Measurements from ENCODE around the gene MRO. TPM values are rescaled to one million over a fixed set of nuclear protein-coding genes. Genes with fewer than 3 reads are reported as not detected.

The MRO gene
- total RNA-seq, 6 experiments from 2014 or later, result 2.2 to 14.8 (median 2.7) TPM

DNA sequence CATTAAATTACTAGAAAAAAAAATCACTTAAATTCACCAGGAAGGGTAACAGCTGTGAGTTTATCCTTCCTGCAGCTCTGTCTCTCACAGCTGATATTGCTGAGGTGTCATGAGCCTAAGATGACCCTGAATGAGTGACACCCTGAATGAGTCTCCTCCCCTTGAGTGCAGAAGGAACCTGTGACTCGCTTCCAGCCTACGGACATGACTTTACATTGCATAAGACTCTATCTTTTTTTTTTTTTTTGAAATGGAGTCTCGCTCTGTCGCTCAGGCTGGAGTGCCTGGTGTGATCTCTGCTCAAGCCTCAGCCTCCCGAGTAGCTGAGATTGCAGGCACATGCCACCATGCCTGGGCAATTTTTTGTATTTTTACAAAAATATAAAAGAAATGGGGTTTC, 14.1 kb downstream of the MRO start:
- Histone ChIP-seq H3K4me3 (no peak overlapping the region), H3K36me3 (no peaks in the 10 kb centered on the region), H3K4me1 (peaks cover 0 to 6% (median 0%) of the 10 kb centered on the region in 4 donors), H3K27ac (no peak overlapping the region), H3K27me3 (no peaks in the 10 kb centered on the region), H3K9me3 (no peaks in the 10 kb centered on the region)
- WGBS (ENCODE audit: insufficient coverage, low coverage, low lambda C conversion rate, missing lambda C conversion rate), result 74% methylated on average over 3 of the region's 5 CpGs
- intact Hi-C loops (cut with DNase I), result no loop called here
- no peak for TF ChIP-seq POLR2A (IDR thresholded peaks at IDR 0.05)
- TF ChIP-seq, protein P1, sequence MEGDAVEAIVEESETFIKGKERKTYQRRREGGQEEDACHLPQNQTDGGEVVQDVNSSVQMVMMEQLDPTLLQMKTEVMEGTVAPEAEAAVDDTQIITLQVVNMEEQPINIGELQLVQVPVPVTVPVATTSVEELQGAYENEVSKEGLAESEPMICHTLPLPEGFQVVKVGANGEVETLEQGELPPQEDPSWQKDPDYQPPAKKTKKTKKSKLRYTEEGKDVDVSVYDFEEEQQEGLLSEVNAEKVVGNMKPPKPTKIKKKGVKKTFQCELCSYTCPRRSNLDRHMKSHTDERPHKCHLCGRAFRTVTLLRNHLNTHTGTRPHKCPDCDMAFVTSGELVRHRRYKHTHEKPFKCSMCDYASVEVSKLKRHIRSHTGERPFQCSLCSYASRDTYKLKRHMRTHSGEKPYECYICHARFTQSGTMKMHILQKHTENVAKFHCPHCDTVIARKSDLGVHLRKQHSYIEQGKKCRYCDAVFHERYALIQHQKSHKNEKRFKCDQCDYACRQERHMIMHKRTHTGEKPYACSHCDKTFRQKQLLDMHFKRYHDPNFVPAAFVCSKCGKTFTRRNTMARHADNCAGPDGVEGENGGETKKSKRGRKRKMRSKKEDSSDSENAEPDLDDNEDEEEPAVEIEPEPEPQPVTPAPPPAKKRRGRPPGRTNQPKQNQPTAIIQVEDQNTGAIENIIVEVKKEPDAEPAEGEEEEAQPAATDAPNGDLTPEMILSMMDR (IDR thresholded peaks at IDR 0.05), result no peak
- DNase-seq (no peak), ATAC-seq (peak in 2 of 4 donors; percentile 21 to 46)

DNA sequence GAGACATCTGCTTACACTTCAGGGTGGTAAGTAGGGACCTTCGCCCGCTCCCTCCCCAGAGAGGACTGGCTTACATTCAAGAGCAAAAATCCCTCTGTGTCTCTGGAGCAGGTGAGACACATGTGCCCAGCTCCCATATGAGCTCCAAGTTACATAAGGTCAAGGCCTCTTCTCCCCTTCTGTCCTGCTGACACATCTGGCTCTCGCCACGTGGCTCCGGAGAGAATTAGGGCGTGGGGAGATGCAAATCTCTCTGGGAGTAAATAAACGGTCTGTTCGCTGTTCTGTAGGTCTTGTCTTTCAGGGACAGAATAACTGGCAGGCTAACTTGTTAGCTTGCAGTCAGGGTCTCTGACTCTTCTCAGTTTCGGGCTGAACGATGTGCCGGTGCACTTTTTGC, 16.2 kb downstream of the MRO start:
- 79% methylated on average over 9 of the region's 11 CpGs for WGBS (ENCODE audit: insufficient coverage, low coverage, low lambda C conversion rate, missing lambda C conversion rate)
- DNase-seq, result no peak

DNA sequence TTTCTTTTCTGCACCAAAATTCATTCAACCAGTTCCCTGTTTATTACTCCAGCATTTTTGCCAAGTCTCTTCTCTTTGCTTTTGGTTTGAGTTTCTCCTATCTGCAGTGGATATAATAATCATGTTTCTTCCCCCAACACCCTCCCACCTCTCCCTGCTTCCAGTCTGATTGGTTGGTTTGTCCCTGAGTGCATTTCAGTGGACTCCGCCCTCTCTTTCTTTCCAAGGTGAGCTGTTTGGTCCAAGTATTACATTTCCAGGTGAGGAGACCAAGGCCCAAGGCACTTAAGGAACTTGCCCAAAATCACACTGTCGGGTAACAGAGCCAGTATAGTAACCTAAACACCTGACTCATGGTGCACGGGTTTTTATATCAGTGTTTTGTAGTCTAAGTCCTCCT, 17.7 kb downstream of the MRO start:
- Histone ChIP-seq H3K4me1 (peaks cover 0 to 4% (median 0%) of the 10 kb centered on the region in 4 donors), H3K9me3 (no peaks in the 10 kb centered on the region), H3K27ac (no peak overlapping the region), H3K27me3 (no peaks in the 10 kb centered on the region), H3K4me3 (no peak overlapping the region), H3K36me3 (no peaks in the 10 kb centered on the region)
- 63% methylated on average over 3 of the region's 3 CpGs for WGBS (ENCODE audit: insufficient coverage, low coverage, low lambda C conversion rate, missing lambda C conversion rate)
- intact Hi-C loops (cut with DNase I), result no loop called here
- ATAC-seq (no peak), DNase-seq (no peak)
- no peak for TF ChIP-seq POLR2A (IDR thresholded peaks at IDR 0.05)
- TF ChIP-seq, protein P1 (IDR thresholded peaks at IDR 0.05), result no peak

More for the DNA sequence above, 16.2 kb downstream of the MRO start:
- H3K27ac ChIP-seq, result no peak overlapping the region
- intact Hi-C loops (cut with DNase I), result no loop called here
- H3K27me3 ChIP-seq, result no peaks in the 10 kb centered on the region
- no peaks in the 10 kb centered on the region for H3K9me3 ChIP-seq
- no peak overlapping the region for H3K4me3 ChIP-seq
- ATAC-seq, result no peak
- no peak for TF ChIP-seq POLR2A (IDR thresholded peaks at IDR 0.05)
- TF ChIP-seq, protein P1 (IDR thresholded peaks at IDR 0.05), result no peak
- peaks cover 0 to 6% (median 0%) of the 10 kb centered on the region in 4 donors for H3K4me1 ChIP-seq
- H3K36me3 ChIP-seq, result no peaks in the 10 kb centered on the region

DNA sequence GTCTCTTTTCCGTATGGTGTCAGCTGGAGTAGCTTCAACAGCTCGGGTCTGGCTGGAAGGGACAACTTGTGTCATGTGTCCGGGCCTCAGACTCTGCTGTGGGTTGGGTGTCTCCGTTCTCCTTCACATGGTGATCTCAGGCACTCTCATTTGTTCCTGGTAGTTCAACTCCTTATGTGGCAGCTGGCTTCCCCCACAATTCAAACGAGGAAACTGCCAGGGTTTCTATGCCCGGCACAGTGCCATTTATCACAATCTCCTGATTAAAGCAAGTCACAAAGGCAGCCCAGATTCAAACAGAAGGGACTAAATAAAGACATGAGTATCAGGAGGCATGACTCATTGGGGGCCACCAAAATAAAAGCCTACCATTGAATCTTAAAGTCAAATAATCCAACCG, 22.7 kb downstream of the MRO start:
- H3K9me3 ChIP-seq, result no peaks in the 10 kb centered on the region
- DNase-seq (no peak), ATAC-seq (no peak)
- H3K4me3 ChIP-seq, result no peak overlapping the region
- intact Hi-C loops (cut with DNase I), result no loop called here
- WGBS (ENCODE audit: insufficient coverage, low coverage, low lambda C conversion rate, missing lambda C conversion rate), result 74% methylated on average over 5 of the region's 7 CpGs
- peaks cover 0 to 5% (median 0%) of the 10 kb centered on the region in 4 donors for H3K4me1 ChIP-seq
- no peaks in the 10 kb centered on the region for H3K27me3 ChIP-seq
- H3K36me3 ChIP-seq, result no peaks in the 10 kb centered on the region
- no peak overlapping the region for H3K27ac ChIP-seq
- TF ChIP-seq, protein P1 (IDR thresholded peaks at IDR 0.05), result no peak
- no peak for TF ChIP-seq POLR2A (IDR thresholded peaks at IDR 0.05)

DNA sequence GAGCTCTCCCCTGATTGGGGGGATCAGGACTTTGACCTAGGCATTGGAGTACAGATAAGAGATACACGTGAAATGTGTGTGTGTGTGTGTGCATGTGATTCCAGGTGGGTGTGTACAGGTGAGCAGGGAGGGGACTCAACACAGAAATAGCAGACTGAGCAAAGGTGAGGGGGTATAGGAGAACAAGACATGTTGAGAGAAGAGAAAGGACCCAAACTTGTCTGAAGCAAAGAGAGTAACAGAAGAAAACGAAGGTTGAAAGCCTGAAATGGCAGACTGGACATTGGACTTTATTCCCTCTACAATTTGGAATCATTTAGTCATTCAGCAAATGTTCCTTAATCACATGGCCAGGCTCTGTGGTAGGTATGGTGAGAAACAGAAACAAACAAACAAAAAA, 23.3 kb downstream of the MRO start:
- ATAC-seq, result peak; percentile 62 to 78 (median 74)
- H3K27me3 ChIP-seq, result no peaks in the 10 kb centered on the region
- intact Hi-C loops (cut with DNase I), result no loop called here
- WGBS (ENCODE audit: insufficient coverage, low coverage, low lambda C conversion rate, missing lambda C conversion rate), result 12% methylated on average over 2 of the region's 2 CpGs
- H3K4me1 ChIP-seq, result peaks cover 0 to 5% (median 2%) of the 10 kb centered on the region in 4 donors
- no peaks in the 10 kb centered on the region for H3K36me3 ChIP-seq
- TF ChIP-seq, protein P1 (IDR thresholded peaks at IDR 0.05), result no peak
- TF ChIP-seq POLR2A (IDR thresholded peaks at IDR 0.05), result no peak
- no peak overlapping the region for H3K27ac ChIP-seq
- H3K4me3 ChIP-seq, result no peak overlapping the region
- H3K9me3 ChIP-seq, result no peaks in the 10 kb centered on the region
- no peak for DNase-seq

All from right lobe of liver (tissue), 6 donors.